Fibroblast of the aortic adventitia (primary cell): ENCODE data around the gene PTRH2. TPM values are rescaled to one million over a fixed set of nuclear protein-coding genes. Genes with fewer than 3 reads are reported as not detected.

ENCODE experiments used
- DNase-seq: peaks from one replicate; pipeline ENCODE4 v3.0.0-alpha.2; 2010; ENCODE audit warnings: low read depth
- H3K4me3 ChIP-seq: 2 replicates; pipeline ENCODE4 v1.5.1; 2011; ENCODE audit warnings: low read depth, mild to moderate bottlenecking, control low read depth, low read length, moderate library complexity
- total RNA-seq: library from RNA; depleted of rRNA; stranded (reverse); fragments of >200 nt; gene quantifications from 2 replicates; pipeline ENCODE4 v1.2.3, GENCODE V29; 2012; ENCODE audit warnings: low replicate concordance
- TF ChIP-seq, protein P1 (sequence below): IDR thresholded peaks from 2 replicates; pipeline ENCODE4 v1.5.1; 2011; ENCODE audit warnings: mild to moderate bottlenecking, low read length, control low read depth, inconsistent platforms; ENCODE audit not compliant: insufficient read depth

Gene PTRH2
- total RNA-seq, 1 donor = 21.7 TPM

DNA sequence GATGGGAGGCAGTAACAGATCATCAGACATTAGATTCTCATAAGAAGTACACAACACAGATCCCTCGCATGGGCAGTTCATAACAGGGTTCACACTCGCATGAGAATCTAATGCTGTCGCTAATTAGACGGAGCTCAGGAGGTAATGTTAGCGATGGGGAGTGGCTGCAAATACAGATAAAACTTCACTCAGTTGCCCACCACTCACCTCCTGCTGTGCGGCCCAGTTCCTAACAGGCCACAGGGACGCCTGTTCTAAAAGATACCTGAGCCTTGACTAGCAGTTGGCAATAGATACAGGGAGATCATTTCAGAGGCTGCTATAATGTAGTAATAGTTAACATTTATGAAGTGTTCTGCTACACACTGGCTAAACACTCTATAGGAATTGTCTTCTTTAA lies 4.9 kb downstream of the PTRH2 start:
- H3K4me3 ChIP-seq = no peak overlapping the region
- TF ChIP-seq, protein P1, sequence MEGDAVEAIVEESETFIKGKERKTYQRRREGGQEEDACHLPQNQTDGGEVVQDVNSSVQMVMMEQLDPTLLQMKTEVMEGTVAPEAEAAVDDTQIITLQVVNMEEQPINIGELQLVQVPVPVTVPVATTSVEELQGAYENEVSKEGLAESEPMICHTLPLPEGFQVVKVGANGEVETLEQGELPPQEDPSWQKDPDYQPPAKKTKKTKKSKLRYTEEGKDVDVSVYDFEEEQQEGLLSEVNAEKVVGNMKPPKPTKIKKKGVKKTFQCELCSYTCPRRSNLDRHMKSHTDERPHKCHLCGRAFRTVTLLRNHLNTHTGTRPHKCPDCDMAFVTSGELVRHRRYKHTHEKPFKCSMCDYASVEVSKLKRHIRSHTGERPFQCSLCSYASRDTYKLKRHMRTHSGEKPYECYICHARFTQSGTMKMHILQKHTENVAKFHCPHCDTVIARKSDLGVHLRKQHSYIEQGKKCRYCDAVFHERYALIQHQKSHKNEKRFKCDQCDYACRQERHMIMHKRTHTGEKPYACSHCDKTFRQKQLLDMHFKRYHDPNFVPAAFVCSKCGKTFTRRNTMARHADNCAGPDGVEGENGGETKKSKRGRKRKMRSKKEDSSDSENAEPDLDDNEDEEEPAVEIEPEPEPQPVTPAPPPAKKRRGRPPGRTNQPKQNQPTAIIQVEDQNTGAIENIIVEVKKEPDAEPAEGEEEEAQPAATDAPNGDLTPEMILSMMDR = no peak
- DNase-seq = no peak

DNA sequence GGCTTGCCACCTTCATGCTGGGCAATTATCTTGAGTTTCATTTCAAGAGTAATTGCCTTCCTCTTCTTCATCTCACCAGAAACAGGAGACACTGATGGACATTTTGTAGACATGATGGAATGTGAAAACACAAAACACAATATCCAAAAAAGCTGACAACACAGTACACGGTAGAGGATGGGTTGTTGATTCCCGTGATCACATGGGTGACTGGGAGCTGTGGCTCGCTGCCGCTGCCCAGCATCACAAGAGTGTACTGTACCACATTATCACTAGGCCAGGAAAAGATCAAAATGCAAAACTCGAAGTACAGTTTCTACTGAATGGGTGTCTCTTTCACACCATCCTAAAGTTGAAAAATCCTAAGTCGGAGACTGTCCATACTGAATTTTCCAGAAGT lies 7.4 kb downstream of the PTRH2 start:
- TF ChIP-seq, protein P1 = no peak
- DNase-seq = no peak
- no peak overlapping the region for H3K4me3 ChIP-seq

DNA sequence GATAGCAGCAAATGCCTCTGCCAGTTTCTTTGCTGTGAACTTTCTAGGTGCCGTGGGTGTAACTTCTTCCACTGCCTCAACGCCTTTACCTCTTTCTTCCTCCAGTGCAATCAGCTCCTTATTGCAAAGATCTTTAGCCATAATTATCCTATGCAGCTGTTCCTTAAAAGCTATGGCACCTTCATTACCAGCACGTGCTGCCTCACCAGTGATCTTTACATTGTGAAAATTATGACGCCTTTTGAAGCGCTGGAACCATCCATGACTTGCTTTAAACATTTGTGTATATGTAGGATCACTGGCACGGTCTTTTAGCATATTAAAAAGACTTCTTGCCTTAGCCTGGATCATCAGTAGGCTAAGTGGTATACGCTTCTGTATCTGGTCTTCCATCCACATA lies 8.0 kb downstream of the PTRH2 start:
- TF ChIP-seq, protein P1 = no peak
- no peak overlapping the region for H3K4me3 ChIP-seq
- DNase-seq = no peak

DNA sequence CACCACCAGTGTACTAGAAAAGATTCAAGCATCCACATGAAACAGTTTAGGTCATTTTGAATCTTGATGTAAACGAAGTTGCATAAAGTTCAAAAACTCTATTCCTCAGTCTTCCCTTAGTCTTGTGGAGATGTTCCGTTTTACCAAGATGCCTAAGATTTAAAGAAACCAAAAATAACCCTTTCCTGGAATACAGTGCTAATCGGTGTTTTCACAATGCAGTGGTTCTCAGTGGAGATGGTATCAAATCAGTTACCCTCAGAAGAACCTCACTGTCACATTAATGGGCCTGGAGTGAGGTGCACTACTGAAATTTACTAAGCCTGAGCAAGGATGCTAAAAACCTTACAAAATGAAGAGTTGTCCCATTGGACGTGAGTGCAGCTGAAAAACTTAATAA lies 9.1 kb downstream of the PTRH2 start:
- no peak overlapping the region for H3K4me3 ChIP-seq
- no peak for DNase-seq
- TF ChIP-seq, protein P1 = no peak

DNA sequence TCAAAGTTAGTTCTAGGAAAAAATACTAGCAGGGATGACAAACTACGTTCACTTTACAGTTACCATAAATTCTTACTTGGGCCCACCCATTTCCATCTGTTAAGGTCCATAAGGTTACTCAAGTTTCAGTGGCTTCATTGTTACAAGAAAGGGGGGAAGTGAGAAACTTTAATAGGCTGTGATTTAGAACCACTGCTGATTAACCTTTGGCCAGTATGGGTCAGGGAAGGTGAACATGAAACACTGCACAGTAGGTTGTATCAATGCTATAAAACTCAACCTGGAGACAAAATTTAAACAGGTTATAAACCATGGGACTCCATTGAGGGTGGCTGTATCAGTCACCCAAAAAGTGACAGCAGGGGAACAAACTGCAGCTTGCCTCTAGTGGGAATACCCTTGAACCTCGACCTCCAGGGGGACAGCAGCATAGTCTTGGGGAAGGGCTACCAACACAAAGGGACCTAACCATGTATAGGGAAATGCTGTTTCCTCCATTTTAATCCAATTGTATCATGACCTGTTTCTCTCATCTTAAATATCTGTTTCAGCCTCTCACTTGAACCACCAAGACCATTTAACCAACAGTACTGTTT lies 10.4 kb downstream of the PTRH2 start:
- DNase-seq = no peak
- TF ChIP-seq, protein P1 = no peak
- no peak overlapping the region for H3K4me3 ChIP-seq

DNA sequence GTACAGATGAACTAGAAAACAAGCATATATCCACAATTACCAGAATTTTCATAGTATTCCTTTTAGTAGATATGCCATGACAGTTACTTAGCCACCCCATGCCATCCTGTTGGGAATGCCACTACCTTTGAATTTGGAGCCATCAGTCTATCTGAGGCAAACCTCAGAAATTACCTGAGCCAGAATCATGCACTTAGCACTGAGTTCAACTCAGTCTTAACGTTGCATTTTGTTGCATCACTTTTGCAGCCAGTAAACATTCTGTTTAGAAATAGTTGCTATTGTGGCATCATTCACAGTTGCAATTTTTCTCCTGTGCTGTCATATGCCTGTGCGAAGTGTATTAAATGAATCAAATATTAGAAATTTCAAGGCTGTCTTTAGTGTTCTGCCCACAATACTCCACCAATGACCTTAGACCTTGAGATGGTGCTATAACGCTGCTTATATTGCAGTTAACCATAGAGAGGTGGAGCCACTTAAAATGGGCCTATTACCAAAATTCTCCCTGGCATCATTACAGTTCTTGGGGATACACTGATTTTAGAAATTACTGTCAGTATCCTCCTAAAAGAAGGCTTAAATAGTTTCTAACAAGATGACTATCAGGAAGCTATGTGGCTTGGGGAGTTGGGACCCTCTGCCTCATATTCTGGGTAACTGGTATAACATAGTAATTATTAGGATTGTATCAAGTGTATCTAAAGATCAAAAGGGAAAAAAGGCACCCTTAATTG lies 11.1 kb downstream of the PTRH2 start:
- no peak overlapping the region for H3K4me3 ChIP-seq
- TF ChIP-seq, protein P1 = no peak
- peak; percentile 30 for DNase-seq
